DMS79 treated with DMSO at 0.1 percent for 48 hours (cell line): ENCODE data around the gene HFE.
A peak's percentile ranks its signal among the peaks of the same experiment; 100 is the strongest.
"Not testable (repeated sequence)": the region's sequence is repeated elsewhere in the genome, so short reads cannot be mapped to it uniquely, and the experiment has no call there.

Source experiments
- DNase-seq: peaks from one replicate; lab custom pipeline; 2025; lab: John Stamatoyannopoulos, UW

The HFE gene

GRCh38 chr6:26087284-26088115, at the start of gene HFE:
HFE (plus strand) TSS chr6:26087429; CDS start chr6:26087441, 12 bp downstream.
- DNase-seq = no peak

GRCh38 chr6:26041946-26042345, 45.3 kb upstream of the HFE start:
- DNase-seq = no peak

- DNase-seq = no peak
Measured at GRCh38 chr6:26043384-26044139, 43.7 kb upstream of the HFE start.

- no peak for DNase-seq
Measured at GRCh38 chr6:26044140-26045064, 42.8 kb upstream of the HFE start.

- no peak for DNase-seq
Measured at GRCh38 chr6:26045065-26045927, 41.9 kb upstream of the HFE start.

- no peak for DNase-seq
Measured at GRCh38 chr6:26045928-26046368, 41.3 kb upstream of the HFE start.

GRCh38 chr6:26047329-26047728, 39.9 kb upstream of the HFE start:
- DNase-seq = not testable (repeated sequence)

GRCh38 chr6:26048590-26048989, 38.6 kb upstream of the HFE start:
- no peak for DNase-seq

- DNase-seq = no peak
Measured at GRCh38 chr6:26051665-26052310, 35.4 kb upstream of the HFE start.

- not testable (repeated sequence) for DNase-seq
Measured at GRCh38 chr6:26052762-26053250, 34.4 kb upstream of the HFE start.

- DNase-seq = peak; percentile 32
Measured at GRCh38 chr6:26053992-26054780, 33.0 kb upstream of the HFE start.

- DNase-seq = peak; percentile 76
Measured at GRCh38 chr6:26054781-26055718, 32.2 kb upstream of the HFE start.

- DNase-seq = peak; percentile 69
Measured at GRCh38 chr6:26055719-26056582, 31.3 kb upstream of the HFE start.

- peak; percentile 30 for DNase-seq
Measured at GRCh38 chr6:26056583-26057350, 30.5 kb upstream of the HFE start.

GRCh38 chr6:26057899-26058298, 29.3 kb upstream of the HFE start:
- DNase-seq = no peak

GRCh38 chr6:26058477-26059033, 28.7 kb upstream of the HFE start:
- DNase-seq = not testable (repeated sequence)
